Fibroblast of lung (primary cell): ENCODE data around the gene ASTN2.
"Not testable (repeated sequence)": the region's sequence is repeated elsewhere in the genome, so short reads cannot be mapped to it uniquely, and the experiment has no call there.

Experiments used
- CTCF ChIP-seq, 2 donors: IDR thresholded peaks in 1 of 2; conservative IDR thresholded peaks in 1 of 2; 1 replicate in 1 of 2; 2 replicates in 1 of 2; pipeline ENCODE4 v1.5.1; 2011 to 2012; ENCODE audit warnings: low read length in 2 of 2, control low read depth in 1 of 2, inconsistent platforms in 1 of 2, low read depth in 1 of 2, mild to moderate bottlenecking in 1 of 2
- EZH2 ChIP-seq: IDR thresholded peaks from 2 replicates; pipeline ENCODE4 v1.5.1; 2012; ENCODE audit warnings: low read length, control low read depth, mild to moderate bottlenecking; ENCODE audit errors: missing control alignments

DNA sequence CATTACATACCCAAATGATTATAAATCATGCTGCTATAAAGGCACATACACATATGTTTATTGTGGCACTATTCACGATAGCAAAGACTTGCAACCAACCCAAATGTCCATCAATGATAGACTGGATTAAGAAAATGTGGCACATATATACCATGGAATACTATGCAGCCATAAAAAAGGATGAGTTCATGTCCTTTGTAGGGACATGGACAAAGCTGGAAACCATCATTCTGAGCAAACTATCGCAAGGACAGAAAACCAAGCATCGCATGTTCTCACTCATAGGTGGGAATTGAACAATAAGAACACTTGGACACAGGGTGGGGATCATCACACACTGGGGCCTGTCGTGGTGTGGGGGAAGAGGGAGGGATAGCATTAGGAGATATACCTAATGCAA, 960.3 kb downstream of the ASTN2 start:
- not testable (repeated sequence) for TF ChIP-seq CTCF (conservative IDR thresholded peaks at IDR 0.05 in 1 of 2, IDR thresholded peaks at IDR 0.05 in 1 of 2; ENCODE audit: low read depth in 1 of 2, low read length in 2 of 2); EZH2
